Ishikawa (cell line): ENCODE measurements around the gene OR6P1.

Experiments
- CEBPB ChIP-seq: IDR thresholded peaks from 2 replicates; pipeline ENCODE4 v1.6.1; 2012
- CREB1 ChIP-seq: IDR thresholded peaks from 2 replicates; pipeline ENCODE4 v1.6.1; 2012; ENCODE audit warnings: low read depth
- FOXM1 ChIP-seq: IDR thresholded peaks from 2 replicates; pipeline ENCODE4 v1.6.1; 2012; ENCODE audit warnings: low read depth, borderline replicate concordance
- MAX ChIP-seq: IDR thresholded peaks from 2 replicates; pipeline ENCODE4 v1.6.1; 2012
- NFIC ChIP-seq: IDR thresholded peaks from 2 replicates; pipeline ENCODE4 v1.6.1; 2012
- RAD21 ChIP-seq: IDR thresholded peaks from 2 replicates; pipeline ENCODE4 v1.6.1; 2012; ENCODE audit warnings: low read depth
- TAF1 ChIP-seq: IDR thresholded peaks from 2 replicates; pipeline ENCODE4 v1.6.1; 2012; ENCODE audit warnings: low read depth, mild to moderate bottlenecking
- USF1 ChIP-seq: IDR thresholded peaks from 2 replicates; pipeline ENCODE4 v1.6.1; 2012
- YY1 ChIP-seq: IDR thresholded peaks from 2 replicates; pipeline ENCODE4 v1.6.1; 2012; ENCODE audit warnings: low read depth
- ZBTB7A ChIP-seq: IDR thresholded peaks from 2 replicates; pipeline ENCODE4 v1.6.1; 2012; ENCODE audit warnings: low read depth
- TF ChIP-seq, protein P1 (sequence below): IDR thresholded peaks from 2 replicates; pipeline ENCODE4 v1.6.1; 2012; ENCODE audit warnings: low read depth, mild to moderate bottlenecking

- no peak for TF ChIP-seq MAX
- no peak for TF ChIP-seq CREB1
- TF ChIP-seq, protein P1, sequence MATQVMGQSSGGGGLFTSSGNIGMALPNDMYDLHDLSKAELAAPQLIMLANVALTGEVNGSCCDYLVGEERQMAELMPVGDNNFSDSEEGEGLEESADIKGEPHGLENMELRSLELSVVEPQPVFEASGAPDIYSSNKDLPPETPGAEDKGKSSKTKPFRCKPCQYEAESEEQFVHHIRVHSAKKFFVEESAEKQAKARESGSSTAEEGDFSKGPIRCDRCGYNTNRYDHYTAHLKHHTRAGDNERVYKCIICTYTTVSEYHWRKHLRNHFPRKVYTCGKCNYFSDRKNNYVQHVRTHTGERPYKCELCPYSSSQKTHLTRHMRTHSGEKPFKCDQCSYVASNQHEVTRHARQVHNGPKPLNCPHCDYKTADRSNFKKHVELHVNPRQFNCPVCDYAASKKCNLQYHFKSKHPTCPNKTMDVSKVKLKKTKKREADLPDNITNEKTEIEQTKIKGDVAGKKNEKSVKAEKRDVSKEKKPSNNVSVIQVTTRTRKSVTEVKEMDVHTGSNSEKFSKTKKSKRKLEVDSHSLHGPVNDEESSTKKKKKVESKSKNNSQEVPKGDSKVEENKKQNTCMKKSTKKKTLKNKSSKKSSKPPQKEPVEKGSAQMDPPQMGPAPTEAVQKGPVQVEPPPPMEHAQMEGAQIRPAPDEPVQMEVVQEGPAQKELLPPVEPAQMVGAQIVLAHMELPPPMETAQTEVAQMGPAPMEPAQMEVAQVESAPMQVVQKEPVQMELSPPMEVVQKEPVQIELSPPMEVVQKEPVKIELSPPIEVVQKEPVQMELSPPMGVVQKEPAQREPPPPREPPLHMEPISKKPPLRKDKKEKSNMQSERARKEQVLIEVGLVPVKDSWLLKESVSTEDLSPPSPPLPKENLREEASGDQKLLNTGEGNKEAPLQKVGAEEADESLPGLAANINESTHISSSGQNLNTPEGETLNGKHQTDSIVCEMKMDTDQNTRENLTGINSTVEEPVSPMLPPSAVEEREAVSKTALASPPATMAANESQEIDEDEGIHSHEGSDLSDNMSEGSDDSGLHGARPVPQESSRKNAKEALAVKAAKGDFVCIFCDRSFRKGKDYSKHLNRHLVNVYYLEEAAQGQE, result no peak
- TF ChIP-seq YY1, result no peak
- TF ChIP-seq TAF1, result no peak
- TF ChIP-seq NFIC, result no peak
- TF ChIP-seq CEBPB, result no peak
- no peak for TF ChIP-seq FOXM1
- TF ChIP-seq RAD21, result no peak
- TF ChIP-seq ZBTB7A, result no peak
- no peak for TF ChIP-seq USF1
Measured at GRCh38 chr1:158600735-158601134, 30.4 kb upstream of the OR6P1 start.
